Activated CD4-positive, alpha-beta T cell treated with anti-CD3 and anti-CD28 coated beads, Interleukin-2, Interleukin-6, amounts not matched to agents 100 ng/mL and 50 ng/mL, durations not matched to agents 16 hours and 8 hours (primary cell): ENCODE data around the gene SAFB2.
"Not testable (repeated sequence)": the region's sequence is repeated elsewhere in the genome, so short reads cannot be mapped to it uniquely, and the experiment has no call there.

Experiments
- DNase-seq: peaks from one replicate; pipeline ENCODE4 v3.0.0-alpha.2; 2020

Gene SAFB2

DNA sequence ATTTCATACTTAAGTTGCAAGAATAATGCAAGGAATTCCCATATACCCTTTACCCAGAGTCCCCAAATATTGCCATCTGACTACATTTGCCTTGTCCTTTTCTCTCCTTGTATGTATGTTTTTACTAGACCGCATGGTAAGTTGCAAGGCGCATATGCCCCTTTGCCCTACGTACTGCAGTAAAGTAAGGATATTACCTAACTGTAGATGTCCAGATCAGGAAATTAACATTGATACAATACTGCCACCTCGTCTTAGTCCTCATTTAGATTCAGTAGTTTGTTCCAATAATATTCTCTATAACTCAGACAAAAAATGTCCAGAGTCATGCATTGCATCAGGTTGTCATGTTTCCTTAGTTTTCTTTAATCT is 9.7 kb upstream of the SAFB2 start:
- DNase-seq, result no peak

DNA sequence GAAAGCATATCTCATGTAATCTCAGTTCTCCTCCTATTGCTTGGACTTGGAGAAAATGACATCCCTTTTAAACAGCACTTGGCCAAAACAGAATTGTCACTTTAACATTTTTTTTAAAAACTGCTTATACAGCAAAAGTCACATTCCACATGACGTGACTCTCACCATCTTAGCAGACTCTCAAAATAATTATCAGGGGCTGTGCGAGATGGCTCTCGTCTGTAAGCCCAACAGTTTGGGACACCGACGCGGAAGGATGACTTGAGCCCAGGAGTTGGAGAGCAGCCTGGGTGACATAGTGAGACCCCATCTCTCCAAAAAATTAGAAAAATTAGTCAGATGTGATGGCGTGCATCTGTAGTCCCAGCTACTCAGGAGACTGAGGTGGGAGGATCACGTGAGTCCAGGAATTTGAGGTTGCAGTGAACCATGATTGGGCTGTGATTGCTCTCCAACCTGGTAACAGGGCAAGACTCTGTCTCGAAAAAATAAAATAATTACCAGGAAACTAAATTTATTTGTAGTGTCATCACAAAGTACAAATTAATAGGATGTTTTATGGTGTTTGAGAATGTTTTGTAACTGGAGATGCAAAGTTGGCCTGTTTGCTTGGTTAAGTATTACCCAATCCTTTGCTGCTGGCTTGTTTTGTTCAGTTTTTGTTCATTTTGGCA is 9.1 kb upstream of the SAFB2 start:
- no peak for DNase-seq

DNA sequence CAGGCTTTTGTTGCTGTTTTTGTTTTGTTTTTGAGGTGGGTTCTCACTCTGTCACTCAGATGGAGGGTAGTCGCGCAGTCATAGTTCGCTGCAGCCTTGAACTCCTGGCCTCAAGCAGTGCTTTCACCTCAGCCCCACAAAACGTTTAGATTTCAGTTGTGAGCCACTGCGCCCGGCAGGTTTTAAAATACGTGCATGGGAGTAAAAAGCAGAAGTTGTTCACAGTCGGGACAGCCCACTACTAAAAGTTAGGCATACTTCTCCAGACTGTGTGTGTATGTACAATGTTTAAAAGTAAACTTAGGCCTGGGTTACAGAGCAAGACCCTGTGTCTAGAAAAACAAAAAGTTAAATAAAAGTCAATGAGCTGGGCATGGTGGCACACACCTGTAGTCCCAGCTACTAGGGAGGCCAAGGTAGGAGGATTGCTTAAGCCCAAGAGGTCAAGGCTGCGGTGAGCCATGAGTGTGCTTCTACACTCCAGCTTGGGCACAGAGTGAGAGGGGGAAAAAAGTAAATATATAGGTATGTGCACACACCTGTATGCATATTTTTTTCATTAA is 6.4 kb upstream of the SAFB2 start:
- no peak for DNase-seq

DNA sequence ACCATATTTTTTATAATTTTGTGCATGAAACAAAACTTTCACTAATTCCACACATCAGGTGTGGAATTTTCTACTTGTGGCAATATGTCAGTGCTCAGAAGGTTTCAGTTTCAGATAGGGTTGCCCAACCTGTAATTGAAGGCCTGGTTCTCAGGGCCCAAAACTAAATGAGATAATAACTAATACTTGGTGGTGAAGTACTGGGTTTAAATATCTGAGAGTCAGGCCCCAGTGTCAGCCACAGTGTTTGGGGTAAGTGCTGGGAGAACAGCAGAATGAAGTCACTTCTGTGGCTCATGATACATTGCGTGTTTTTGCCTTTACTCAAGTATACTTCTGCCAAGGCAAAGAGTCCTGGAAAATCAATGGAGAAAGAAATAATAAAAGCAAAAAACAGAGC is 5.9 kb upstream of the SAFB2 start:
- no peak for DNase-seq

DNA sequence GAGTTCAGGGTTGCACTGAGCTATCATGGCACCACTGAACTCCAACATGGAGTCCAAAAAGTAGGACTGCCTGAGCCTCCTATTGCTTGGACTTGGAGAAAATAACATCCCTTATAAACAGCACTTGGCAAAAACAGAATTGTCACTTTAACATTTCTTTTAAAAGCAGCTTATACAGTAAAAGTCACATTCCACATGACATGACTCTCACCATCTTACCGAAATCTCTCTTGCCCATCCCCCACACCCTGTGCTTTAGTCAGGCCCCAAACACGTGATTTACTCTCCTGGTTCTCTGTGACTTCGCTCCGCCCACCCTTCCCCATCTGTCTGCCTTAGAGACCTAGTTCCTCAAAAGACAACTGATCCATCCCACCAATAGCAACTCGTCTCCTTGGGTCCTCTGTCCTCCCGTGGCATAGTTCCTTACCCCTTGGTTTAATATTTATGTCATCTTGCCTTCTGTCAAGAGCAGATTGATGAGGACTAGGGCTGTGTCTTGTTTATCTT is 4.9 kb upstream of the SAFB2 start:
- DNase-seq, result peak; percentile 54

DNA sequence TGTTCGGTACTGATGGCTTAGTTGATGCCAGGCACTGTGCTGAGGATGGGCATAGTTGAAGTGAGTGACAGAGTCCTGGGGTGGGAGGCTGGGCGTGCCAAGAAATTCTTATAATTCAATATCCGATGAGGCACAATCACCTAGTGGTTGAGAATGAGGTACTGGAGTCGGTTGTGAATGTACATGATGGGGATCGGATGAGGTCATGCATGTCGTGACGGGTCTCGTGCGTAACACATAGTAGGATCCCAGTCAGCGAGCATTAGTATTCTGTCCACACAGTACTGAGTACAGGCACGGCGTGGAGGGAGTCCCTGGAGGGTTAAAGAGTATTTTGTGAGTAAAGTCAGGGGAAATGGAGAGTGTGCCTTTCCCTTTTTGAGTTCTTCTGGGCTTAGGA is 3.1 kb upstream of the SAFB2 start:
- no peak for DNase-seq

DNA sequence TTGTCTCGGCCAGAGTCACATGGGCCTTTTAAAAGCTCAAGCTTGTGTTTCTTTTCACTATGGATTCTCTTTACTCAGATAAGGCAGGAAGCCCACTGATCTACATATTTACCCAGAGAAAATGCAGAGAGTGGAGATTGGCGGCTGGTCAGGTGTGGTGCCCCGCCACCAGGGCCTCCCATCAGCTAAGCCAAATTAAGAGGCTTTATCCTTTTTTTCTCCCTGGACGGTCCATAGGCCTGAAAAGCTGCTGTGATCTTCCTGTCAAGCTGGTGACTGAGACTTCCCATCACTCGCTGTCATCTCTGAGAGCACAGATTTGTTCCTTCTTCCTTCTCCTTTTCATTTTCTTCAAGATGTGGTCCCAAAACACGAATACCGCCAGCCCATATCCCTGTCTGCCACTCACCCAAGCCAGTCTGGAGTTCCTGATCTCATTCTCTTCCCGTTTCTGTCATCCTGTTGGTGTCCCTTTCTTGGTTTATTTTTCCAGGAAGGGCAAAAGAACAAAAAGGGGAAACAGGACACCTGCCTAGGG is 2.2 kb upstream of the SAFB2 start:
- no peak for DNase-seq

DNA sequence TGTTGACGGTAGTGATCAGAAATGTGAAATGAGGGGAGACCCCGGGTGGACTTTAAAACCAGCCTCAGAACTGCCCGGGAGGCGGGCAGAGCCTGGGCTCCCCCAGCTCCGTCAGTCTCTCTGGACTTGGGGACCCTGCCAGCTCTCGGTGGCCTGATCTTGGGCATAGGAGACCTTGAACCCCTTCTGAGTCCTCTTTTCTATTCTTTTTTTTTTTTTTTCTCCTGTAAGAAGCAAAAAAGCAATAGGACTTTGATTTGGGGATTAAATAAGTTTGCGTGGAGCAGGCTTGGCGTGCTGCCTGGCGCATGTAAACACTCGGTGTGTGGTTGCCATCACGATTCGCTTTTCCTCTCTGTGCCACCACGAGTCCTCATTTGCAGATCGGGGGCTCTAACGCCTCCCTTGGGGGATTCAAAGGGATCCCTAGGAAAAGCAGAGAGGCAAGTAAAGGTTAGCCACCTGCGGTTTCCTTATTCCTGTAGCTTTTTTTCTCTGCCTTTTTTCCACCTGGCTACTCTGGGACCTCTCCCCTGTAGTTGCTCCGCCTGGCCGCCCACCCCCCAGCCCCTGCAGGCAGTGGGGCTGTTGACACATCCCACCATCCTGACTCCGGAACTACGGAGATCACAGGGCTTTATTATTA is 1.6 kb upstream of the SAFB2 start:
- DNase-seq, result no peak

DNA sequence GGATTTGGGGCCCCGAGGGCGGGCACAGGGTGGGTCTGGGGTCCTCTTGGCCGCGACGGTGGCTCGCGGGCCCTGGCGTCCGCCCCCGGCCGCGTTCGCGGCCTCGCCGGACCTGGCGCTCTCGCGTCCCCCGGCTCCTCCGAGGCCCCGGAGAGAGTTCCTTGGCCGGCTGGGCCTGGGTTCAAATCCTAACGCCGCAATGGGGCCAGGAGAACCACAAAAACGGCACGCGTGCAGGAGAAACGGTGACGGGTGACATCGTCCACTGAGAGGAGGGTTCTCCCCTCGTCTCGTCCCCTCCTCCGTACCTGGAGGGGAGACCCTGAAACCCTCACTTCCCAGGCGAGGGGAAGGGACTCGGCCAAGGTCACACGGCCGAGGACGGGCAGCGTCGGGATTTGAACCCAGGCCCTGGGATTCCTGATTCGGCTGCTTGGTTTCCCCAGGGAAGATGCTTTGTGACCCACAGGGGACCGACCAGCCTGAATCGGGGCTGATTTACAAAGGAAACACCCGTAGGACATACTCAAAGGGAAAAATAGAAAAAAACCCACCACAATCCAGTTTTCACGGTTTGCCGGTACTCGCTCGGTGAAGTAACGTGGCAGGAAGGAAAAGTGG is 931 bp upstream of the SAFB2 start:
- DNase-seq, result peak; percentile 23

DNA sequence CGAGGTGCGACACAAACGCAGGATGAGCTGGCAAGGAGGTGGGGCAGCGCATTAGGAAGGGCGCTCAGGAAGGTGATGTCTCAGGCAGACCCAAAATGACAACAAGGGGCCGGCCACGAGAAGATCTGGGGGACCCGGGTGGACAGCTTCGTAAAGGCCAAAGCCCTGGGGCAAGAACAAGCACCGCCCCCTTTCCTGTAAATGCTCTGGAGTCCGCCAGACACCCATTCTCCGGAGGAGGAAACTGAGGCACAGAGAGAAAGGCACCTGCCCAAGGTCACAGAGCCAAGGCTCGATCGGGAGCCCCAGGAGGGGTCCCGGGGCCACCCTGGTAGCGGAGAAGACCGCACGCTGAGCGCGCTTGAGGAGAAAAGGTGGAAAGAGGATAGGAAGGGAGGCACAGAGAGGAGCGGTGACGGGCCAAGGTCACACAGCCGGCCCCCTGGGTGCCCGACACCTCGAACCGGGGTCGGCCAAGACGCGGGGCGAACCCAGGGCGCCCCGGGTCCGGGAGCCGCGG is 571 bp downstream of the SAFB2 start:
- DNase-seq, result peak; percentile 23

DNA sequence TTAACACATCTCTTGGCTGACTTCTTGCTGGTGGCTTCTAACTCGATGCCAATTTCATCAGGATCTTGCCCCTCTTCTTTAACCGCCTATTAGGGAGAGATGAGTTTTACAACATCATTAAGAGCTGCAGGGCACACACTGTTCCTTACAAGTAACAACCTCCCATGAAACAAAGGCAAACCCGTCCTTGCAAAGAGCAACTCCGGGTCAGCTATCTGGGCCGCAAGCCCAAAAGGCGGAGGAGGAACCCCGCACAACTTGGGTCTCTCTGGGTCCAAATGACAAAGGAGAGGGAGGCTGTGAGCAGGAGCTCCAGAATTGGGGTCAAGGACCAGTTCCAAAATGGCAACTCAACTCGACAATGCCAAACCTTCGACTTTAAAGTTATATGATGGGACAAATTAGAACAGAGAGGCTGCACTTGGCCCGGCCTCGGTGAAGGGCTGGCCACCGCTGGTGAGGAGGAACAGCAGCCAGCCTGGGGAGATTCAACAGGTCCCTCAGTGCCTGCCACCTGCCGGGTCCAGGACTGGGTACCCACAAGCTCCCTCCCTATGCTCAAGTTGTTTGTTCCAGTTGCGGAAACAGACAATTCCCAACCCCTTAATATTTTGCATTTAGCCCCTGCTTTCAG is 1.1 kb downstream of the SAFB2 start:
- no peak for DNase-seq

DNA sequence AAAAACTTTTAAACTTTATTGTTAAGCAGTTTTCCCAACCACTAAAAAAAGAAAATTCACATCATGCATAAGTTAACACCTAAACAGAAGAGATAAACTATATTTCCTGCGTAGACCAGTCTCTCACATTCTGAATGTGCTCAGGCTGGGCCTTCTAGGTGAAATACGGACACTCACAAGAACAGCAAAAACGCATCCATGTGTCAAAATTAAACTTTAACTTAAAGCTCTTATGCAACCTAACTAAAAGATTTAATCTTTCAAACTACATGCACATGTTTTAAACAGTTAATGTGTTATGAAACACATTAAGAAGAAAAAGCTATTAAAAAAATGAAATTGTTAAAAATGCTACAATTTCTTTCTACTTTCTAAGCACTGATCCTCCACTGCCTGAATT is 2.6 kb downstream of the SAFB2 start:
- DNase-seq, result no peak

DNA sequence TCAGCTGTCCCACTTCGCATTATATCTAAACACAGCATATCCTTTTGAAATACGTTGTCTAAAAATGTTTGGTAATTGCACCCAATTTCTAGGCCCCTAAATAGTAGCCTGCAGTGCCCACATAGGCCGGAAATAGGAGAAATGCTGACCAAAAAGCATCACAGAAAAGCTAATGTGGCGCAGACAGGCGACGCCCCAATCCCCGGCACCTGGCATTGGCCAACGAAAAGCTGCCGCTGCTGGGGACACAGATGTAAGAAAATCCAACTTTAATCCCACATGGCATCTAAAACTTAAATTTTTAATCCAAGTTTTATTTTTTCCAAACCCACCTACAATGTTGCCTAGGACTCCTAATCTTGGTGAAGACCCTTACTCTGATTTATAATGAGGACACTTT is 4.0 kb downstream of the SAFB2 start:
- DNase-seq, result no peak

DNA sequence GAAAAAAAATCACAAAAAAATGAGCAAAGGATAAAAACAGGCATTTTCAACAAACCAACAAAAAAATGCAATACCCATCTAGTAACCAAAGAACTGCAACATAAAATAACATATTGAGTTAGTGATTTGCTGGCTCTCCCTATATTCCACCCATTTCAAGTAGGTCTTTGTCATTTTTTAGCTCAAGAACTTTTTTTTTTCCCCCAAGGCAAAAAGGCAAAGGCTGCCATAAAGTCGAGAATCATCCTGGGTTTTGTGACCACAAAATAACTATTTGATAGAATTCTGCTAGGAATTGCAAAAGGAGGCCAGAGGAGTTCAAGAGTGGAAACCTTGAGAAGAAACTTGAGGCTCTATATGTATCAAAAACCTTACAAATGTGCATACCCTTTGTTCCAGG is 5.5 kb downstream of the SAFB2 start:
- no peak for DNase-seq

DNA sequence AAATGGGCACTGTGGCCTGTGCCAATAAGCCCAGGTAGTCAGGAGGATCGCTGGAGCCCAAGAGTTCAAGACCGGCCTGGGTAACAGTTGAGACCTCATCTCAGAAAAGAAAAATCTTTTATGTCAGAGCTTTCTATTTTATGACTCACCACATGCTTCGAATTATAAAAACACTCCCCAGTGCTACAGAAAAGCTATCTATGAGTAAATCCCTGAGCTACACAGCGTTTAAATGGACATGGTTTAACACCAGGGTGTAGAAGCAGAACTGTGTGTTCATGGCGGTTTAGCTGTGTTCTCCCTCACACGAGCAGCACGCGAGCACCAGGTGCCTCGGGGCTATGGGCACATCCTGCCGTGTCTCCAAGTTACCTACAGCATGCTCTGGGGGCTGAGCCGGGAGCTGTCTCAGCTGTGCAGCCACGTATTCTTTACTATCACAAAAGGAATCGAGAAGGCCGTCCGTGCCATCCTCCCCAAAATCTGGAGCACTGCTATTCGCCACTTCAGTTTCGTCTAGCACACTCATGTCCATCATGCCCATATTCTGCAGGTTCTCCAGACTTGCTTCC is 6.7 kb downstream of the SAFB2 start:
- DNase-seq, result no peak

DNA sequence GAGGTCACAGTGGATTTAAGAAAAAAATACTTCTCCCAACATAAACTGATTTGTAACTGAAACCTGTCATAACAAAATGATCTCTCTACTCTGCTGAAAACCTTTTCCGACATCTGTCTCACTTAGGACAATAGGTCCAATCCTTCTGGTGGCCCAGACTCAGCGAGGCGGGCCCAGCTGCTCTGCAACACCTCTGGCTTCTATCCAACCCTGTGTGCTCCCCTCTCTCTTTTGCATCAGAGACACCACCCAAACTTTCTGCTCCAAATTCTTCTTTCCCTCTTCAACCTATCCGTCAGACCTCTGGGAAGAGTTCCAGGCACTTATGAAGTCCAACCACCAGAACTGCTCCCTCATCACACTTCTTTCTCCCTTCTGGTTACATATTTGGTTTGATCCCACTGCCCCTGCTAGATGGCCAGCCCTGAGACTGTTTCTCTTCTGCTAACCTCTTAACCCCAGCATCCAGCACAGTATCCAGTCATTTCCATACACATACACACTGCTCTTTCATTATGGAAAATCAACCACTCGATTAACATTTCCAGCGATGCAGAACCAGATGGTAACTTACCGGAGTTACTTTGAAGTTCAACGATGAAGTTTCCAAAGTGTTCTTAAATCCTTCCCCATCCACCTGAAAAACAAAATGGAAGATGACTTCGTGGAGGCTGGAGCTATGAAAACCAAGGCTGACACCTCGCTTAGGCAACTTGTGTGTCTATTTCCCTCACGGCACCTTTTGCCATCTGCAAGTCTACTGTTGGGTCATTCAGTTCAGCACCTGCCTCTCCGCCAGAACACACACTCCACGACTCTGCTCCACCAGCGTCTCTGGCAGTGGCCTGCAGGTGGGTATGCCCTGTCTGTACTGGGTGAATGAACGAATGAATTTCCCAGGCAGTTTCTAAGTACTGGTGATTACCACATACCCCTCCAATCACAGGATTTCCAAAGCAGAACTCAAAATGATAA is 9.4 kb downstream of the SAFB2 start:
- no peak for DNase-seq

DNA sequence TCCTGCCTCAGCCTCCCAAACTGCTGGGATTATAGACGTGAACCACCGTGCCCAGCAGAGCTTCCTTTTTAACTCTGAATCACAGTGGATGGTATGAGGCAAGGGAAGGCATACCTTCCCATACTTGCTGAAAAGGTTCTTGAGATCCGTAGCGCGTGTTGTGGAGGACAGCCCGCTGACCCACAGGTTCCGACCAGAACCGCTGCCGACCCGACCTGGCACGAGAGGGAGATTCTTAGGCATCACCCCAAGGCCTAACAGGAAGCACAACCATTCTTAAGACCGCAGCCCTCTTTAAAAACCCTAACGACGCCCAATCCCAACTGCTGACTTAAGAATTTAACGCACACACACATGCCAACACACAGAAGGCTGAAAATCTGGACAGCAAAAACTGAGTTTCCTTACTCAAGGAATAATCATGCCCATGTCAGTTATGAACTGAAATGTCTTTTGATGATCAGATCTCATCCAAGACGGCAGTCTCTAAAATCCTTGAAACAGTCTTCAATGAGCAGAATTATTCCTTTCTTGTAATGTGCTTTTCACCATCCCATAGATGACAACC is 12.6 kb downstream of the SAFB2 start:
- no peak for DNase-seq

DNA sequence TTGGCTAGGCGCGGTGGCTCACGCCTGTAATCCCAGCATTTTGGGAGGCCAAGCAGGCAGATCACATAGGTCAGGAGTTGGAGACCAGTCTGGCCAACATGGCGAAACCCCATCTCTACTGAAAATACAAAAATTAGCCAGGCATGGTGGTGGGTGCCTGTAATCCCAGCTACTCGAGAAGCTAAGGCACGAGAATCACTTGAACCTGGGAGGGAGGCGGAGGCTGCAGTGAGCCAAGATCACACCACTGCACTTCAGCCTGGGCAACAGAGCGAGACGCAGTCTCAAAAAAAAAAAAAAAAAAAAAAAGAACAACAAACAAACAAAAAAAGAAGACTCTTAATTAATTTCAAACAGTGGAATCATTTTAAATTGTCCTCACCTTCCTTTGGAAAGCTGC is 13.8 kb downstream of the SAFB2 start:
- DNase-seq, result not testable (repeated sequence)

DNA sequence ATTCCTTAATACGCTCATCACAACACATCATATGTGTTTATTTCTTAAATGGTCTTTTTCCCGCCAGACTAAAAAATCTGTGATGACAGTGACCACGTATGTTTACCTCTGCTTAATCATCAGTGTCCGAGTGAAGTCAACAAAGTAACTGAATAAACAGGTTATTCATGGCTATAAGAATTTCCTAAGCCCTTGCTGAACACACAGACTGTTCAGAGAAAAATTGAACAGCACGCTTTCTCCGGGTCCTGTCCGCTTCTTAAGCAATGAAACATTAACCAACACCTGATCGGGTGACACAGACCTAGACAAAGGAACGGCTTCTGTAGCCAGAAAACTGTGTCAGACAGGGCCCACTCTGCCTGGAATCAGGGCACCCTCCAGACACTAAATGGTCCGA is 14.3 kb downstream of the SAFB2 start:
- no peak for DNase-seq

DNA sequence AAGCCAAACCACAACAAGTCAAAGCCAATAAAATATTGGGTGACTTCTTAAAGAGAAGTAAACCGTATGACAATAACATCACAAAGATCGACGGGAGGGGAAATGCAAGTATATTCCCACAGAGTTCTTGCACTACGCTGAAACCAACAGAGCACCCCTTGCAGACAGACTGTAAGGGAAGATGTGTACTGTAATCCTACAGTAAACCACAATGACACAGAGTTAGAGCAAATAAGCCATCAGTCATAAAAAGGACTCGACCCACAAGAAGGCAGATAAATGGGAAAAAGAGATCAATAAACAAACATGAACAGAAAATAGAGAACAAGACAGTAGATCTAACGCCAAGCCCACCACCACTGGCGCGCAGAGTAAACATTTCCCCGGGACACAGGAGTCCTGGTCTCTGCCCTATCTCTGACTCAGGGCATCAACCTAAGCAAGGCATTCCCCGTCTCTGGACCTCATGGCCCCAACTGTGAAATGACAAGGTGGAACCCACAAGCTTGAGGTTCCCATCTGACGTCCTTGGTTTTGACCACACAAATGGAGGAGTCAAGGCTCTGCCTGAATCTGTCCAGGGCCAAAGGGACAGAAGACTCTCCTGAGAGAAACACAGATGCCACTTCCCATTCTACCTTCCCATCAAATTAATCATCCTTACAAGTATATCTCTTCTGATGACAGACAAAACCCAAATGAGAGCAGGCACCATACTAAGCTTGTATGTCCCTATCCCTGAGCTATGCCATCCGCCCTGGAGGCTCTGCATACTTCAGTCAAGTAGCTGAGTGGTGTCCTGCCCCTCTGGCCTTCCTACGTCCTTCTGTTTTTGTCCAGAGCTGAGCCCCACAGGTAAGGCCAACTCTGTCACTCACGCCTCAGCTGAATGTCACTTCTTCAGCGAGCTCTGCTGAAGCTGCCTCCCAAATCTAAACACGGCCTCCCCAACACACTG is 15.0 kb downstream of the SAFB2 start:
- DNase-seq, result no peak
